Middle frontal gyrus (tissue), 1 donor: ENCODE results near the gene HDX.
A peak's percentile ranks its signal among the peaks of the same experiment; 100 is the strongest.
"Not testable (repeated sequence)": the region's sequence is repeated elsewhere in the genome, so short reads cannot be mapped to it uniquely, and the experiment has no call there.

Experiments
- DNase-seq: peaks from one replicate; pipeline ENCODE4 v3.0.0-alpha.2; 2015; ENCODE audit warnings: low spot score; ENCODE audit errors: extremely low spot score

HDX gene

DNA sequence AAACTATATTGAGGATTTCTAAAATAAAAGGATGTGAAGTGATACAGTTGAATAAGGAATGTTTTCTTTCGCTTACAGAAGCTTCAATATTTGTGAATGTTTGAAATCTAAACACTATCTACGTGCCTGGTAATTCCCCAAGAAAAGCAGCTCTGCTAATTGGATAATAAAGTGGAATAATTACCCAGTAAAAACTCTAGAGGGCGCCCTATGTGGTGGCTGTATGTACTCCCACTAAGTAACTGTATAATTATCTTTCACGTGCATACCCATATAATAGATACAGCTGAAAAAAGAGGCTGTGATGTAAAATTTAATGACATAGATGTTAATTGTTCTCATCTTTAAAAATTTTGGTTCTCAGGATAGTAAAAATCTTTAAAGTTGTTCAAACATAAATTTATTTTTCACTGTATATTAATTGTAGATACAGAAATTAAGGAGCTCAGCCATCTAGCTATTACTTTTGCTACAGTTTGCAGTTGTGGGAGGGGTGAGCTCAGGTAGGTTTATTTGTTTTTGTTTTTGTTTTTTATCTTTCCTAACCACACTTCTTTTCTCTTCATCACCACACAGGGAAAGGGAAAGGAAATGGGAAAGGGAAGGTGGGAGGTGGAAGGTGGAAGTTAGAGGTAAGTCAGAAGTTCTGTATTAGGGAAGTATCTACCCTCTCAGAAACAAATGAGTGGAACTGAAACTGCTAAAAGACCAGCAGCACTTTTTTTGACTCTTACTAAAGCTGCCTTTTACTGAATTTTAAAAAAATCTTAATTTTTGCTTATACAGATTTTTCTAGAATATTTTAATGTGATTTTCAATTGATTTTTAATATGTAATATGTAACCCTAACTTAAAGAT lies 162.5 kb downstream of the HDX start:
- DNase-seq: no peak

DNA sequence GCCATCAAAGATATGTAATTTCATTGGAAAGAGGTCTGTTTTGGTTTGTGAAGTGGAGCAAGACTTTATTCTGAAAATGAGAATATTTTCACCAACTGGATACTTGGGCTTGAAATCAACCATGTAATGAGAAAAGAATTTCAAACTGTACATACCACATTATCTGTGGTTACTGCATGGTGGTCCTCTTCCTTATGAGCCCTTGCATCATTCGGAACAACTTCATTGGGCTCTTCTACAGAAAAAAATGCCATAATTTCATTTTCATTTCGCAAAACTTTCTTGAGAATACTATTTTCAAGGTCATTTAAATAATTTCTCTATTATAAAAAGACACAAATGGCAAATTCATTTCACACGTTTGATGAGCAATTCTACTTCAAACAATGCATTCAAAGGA lies 165.6 kb downstream of the HDX start:
- no peak for DNase-seq

DNA sequence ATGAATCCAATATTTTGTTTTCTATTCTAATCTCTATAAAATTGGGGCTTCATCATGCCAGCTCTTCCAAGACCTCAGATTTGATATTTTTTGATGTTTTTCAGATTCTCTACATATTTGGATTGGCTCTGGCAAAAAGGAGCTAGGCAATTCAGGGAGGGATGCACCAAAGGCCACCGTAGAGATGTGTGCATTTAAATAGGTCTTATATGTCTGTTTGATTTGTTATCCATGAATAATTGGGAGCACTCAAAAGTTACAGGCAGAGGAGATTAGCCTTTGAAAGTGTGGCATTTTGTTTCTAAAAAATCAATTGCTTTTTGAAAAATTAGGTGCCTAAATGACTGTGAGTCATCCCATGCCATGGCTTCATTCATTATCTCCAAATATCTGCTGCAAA lies 167.1 kb downstream of the HDX start:
- DNase-seq: no peak

DNA sequence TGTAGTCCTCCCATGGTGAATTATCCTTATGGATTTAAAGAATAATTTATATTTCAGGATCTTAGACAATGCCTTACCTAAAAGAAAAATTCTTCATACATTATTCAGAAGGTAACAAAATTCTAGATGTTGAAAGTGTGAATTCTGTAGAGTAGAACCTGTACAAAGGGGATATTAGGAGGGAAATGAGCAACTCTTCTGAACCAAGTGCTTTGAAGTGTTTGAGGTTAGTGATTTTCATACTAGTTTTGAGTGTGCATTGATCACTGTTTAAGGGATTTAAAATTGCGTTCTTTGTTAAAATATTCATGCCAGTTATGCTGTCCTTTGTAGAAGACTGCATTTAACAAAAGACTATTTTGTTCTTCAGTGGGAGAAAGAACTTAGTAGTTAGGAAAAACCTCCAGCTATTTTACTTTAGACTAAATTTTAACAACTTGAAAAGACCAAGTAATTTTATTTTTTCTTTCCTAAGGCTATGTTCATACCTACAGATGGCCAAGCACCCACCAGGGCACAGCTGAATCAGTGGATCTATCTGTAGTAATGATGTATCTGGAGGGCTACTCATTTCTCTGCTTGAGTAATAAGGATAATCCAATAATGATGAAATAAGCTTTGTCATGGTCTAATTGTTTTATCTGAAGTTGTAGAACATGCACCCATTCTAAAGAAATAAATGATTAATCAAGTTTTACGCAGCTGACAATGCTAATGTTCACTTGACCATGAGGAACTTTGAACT lies 180.0 kb downstream of the HDX start:
- no peak for DNase-seq

DNA sequence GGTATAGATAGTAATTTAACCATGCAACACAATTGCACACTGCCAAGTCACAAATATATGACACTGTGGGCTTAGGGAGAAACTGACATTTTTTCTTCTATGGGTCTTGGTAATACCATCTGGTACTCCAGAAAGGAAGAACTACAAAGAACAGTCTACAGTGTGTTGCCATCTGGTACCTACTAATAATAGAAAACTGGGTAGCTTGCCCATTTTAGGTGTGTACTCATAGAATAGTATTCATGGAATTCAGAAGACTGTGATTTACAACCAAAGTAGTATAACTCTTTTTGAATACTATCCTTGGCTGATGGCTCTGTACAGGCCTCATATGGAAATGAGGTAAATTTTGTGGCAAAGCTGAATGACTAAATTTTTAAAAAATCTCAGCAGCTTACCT lies 181.6 kb downstream of the HDX start:
- peak; percentile 10 for DNase-seq

DNA sequence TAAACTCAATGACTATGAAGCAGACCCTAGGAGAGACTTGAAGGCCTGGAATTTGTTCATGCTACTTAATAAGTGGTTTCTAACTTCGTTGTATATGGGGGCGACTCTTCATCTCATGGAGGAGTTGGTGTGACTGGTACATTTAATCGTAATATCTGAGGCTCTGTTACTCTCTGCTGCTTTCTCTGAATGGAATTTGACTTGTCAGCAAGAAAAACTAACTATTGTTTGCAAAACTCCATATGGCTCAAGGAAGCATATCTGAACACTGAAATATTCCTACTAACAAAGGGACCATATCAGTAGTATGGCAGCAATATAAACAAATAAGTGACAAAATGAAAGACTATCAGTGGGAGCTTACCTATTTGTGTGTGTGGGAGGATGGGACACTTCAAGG lies 182.2 kb downstream of the HDX start:
- DNase-seq: no peak

DNA sequence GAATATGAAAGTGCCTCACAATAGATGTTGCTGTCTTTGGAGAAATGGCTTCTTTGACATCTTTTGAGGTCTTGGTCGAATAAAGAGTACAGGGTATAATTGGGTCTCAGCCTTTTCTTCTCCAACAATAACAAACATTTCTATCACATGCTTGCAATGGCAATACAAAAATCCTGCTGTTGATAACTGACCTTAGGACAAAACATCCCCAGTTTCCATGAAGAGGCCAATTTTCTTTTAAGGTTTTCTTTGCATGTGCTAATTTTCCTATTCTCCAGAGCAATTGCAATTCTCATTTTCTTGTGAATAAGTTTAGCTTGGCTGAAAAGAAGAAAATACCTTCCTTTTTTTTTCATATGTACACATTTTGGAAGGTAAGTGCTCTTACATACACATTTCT lies 183.6 kb downstream of the HDX start:
- no peak for DNase-seq

DNA sequence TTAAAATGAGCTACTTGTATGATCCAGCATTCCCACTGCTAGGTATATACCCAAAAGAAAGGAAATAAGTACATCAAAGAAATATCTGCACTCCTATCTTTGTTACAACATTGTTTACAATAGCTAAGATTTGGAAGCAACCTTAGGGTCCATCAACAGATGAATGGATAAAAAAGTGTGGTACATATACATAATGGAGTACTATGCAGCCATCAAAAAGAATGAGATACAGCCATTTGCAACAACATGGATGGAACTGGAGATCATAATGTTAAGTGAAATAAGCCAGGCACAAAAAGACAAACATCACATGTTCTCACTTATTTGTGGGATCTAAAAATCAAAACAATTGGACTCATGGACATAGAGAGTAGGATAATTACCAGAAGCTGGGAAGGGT lies 186.3 kb downstream of the HDX start:
- not testable (repeated sequence) for DNase-seq
